A172 (cell line): ENCODE measurements around the gene S100Z. TPM values are rescaled to one million over a fixed set of nuclear protein-coding genes. Genes with fewer than 3 reads are reported as not detected.

Source experiments
- DNase-seq: peaks from one replicate; pipeline ENCODE4 v3.0.0-alpha.2; 2015; ENCODE audit warnings: low spot score
- total RNA-seq: library from RNA; depleted of rRNA; stranded (reverse); fragments of >200 nt; shearing (Covaris generic); gene quantifications from 2 replicates; pipeline ENCODE4 v1.2.3, GENCODE V29; 2014; rRNA removed

Gene S100Z
- total RNA-seq, 1 experiment from 2014 or later = 0.47 TPM

DNA sequence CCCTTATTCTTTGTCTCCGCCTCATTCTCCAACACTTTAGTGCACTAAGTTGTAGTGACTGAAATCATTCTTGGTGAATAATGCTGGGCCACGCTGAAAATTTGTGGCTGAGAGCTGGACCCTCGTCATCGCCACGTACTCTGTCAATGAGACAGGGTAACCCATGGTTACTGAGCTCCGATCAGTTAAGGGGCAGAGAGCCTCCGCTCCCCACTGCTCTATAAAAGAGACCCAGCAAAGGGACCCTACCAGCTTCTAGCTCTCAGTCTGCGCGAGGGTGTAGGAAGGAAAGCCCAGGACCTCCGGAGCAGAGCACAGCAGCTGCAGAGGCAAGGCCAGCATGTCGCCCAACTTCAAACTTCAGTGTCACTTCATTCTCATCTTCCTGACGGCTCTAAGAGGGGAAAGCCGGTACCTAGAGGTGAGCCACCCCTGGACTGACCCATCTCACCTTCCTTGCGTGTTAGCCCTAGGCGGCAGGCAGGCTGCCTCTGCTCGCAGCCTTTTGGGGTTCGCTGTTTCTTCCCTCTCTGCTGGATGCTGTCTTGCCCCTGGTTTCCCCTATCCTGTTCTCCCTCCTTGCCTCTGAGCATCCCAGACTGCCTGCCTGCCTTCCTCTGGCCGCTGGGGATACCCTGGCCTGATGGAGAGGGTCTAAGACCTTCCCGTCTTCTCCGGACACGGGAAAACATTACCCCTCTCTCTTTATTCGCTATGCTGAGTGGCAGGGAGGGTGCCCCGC, 103.2 kb downstream of the S100Z start, which contains the start of gene CRHBP:
Gene CRHBP (plus strand): TSS at position 251 of the 742 bp plus-strand sequence. CDS start 90 bp downstream, at position 341.
- DNase-seq = no peak

DNA sequence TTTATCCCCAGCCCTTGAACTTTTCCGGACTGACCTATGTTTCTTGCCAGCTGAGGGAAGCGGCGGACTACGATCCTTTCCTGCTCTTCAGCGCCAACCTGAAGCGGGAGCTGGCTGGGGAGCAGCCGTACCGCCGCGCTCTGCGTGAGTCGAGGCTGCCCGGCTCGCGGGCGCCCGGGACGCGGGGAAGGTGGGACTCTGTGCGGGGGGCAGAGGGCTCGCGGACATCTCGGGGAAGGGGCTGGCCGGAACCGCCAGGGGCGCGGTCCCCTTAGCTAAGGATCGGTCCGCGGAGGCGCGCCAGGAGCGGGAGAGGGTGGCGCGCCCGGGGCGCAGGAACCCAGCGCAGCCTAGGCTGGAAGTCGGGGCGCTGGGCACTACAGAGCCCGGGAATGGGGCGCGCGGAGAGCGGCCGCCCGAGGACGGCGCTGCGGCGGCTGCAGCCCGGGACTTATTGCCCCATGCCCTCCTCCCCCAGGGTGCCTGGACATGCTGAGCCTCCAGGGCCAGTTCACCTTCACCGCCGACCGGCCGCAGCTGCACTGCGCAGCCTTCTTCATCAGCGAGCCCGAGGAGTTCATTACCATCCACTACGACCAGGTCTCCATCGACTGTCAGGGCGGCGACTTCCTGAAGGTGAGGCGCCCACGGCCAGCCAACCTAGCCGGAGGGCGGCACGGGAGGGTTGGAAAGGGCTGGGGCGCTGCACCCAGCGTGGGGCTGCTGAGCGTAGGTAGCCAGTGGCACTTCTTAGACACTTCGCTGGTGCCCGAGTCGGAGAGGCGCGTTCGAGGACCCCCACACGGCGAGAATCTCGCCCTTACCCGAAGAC, 104.0 kb downstream of the S100Z start:
- no peak for DNase-seq

DNA sequence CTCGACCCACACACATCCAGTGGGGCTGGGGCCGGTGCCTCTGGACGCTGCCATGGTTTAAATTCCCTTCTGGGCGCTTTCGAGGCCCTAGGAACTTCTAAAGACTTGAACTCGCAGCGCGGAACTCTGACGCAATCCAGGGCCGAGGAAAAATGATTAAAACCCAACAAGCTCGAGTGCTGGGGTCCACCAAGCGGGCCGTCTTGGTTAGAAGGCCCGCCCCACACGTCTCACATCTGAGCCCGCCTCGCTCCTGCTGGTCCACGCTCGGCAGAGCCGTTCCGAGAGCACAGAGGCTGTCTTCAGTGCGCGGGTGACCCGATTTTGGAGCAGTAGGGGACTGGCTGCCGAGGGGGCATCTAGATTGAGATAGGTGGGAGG, 104.6 kb downstream of the S100Z start:
- DNase-seq = no peak

DNA sequence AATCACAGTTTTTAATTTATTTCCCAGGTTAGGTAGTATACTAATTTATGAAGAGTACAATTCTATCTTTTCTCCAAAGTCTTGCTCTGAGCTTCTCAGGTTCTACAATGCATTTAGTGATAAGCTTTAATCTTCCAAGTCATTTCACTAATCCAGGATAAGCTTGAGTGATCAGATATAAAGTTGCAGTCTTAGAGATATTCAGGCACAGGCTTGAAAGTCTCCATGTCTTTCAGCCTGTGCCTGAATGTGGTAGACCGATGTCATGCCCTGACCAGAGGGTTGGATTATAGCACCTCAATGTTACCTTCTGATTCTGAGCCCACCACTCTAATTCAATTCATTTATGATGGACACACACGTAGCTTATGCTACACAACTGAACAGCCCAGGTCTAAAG, 106.2 kb downstream of the S100Z start:
- DNase-seq = no peak

DNA sequence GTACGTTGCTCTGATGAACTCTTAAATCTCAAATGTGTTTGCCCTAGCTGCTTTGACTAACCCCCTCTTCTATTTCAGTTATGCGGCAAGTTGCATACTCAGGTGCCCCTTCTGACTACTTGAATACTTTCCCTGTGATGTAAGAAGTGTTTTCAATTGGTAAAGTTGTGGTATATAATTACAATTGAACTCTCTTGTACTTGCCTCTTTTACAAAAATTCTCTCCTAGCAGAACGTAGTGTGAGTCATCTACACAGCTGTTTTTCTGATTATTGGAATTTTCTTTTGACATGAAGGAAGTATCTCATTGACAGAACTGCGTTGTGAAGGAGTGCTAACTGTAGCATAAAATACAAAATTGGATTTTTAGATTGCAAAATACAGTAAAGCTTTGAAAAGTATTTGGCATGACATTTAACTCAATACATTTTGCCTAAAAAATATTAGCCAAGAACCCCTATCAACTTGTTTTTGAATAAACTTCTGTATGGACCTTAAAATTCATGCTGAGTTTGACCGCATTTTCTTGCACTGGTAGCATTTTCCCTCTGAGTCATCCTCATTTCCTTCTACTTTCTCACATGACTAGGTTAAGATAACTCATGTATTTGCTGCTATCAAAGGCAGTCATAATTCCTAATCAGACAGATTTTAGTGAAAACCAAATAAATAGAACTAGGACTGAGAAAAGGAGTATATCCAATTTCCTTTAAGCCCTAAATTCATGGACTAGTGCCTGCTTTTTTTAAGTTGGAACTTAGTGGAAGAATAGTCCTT, 109.4 kb downstream of the S100Z start:
- peak; percentile 85 for DNase-seq

DNA sequence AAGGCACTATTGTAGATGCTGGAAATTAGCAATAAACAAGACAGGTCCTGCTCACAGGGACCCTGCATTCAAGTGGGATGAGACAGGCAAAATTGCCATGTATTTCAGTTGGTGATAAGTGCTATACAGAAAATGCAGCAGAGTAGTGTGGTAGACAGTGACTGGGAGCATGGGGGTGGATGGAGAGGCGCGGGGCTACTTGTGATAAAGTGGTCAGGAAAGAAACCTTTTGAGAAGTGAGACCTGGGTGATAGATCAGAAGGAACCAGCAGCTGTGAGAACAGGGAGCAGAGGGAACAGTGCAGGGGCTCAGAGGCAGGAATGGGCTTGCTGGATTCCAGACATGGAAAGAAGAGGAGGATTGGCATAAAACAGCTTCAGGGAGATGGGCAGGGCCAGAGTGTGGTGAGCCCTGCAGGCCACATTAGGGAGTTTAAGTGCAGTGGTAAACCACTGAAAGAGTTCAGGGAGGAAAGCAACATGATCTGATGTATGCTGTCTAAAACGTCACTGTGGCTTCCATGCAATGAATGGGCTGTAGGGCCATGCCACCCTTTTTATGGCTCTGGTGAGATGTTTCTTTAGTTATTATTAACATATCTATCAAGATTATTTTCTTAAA, 110.3 kb downstream of the S100Z start:
- peak; percentile 83 for DNase-seq

DNA sequence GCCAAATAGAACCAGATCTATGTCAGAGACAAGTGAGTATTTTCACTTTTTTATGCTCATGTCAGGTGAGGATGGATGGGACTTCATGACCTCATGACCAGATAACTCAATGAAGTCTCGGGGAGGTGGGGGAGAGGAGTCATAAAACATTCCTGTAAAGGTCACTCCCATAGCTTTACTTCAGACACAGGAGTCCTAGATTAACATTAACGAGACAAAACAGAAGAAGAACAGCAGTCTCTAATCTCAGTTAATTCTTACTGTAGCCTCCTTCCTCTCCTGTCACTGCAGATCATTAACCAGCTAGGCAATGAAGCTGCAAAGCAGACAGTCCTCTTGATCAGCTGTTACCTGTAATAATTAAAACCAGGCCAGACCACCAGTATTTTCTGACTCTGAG, 114.2 kb downstream of the S100Z start:
- DNase-seq = no peak

Other genes starting within 250 kb of the S100Z start
- 0.59 and 0.79 TPM in 2 replicates for gene F2RL2, start 226.6 kb upstream of the S100Z start, total RNA-seq
- 30.5 and 44.6 TPM in 2 replicates for gene F2R, start 133.9 kb upstream of the S100Z start, total RNA-seq
- 1.7 and 2.3 TPM in 2 replicates for gene F2RL1, start 31.0 kb upstream of the S100Z start, total RNA-seq
- gene CRHBP, start 103.0 kb downstream of the S100Z start, total RNA-seq = 0.14 TPM in 1 of 2 replicates, not detected in the other
- 31.0 and 33.9 TPM in 2 replicates for gene AGGF1, start 180.4 kb downstream of the S100Z start, total RNA-seq
- 0.71 and 0.89 TPM in 2 replicates for gene ZBED3, start 237.3 kb downstream of the S100Z start, total RNA-seq